Upper lobe of left lung (tissue), 6 donors: ENCODE results near the gene KCNT1. TPM values are rescaled to one million over a fixed set of nuclear protein-coding genes. Genes with fewer than 3 reads are reported as not detected.

Source experiments
- ATAC-seq, 2 donors: fragments of 200-7000 bp; cut with Tn5 transposase; one replicate each; pipeline ENCODE4 v1.9.1; 2022; ENCODE audit warnings: mild to moderate bottlenecking in 2 of 2, moderate library complexity in 2 of 2; ENCODE audit not compliant: low FRiP score in 2 of 2
- DNase-seq, 2 donors: peaks; one replicate each; pipeline ENCODE4 v3.0.0-alpha.2; 2019 to 2020
- H3K27ac ChIP-seq, 4 donors: fragments of 200-600 bp; sonication (generic); one replicate each; pipeline ENCODE4 v1.5.1; 2016 to 2019
- H3K27me3 ChIP-seq, 4 donors: fragments of 200-600 bp; sonication (generic); one replicate each; pipeline ENCODE4 v1.5.1; 2017 to 2019
- H3K36me3 ChIP-seq, 4 donors: fragments of 200-600 bp; sonication (generic); one replicate each; pipeline ENCODE4 v1.5.1; 2016 to 2019
- H3K4me1 ChIP-seq, 4 donors: fragments of 200-600 bp; sonication (generic); one replicate each; pipeline ENCODE4 v1.5.1; 2018 to 2019
- H3K4me3 ChIP-seq, 4 donors: fragments of 200-600 bp; sonication (generic); one replicate each; pipeline ENCODE4 v1.5.1; 2017 to 2019; ENCODE audit warnings: mild to moderate bottlenecking in 2 of 4, moderate library complexity in 1 of 4
- H3K9me3 ChIP-seq, 4 donors: fragments of 200-600 bp; sonication (generic); one replicate each; pipeline ENCODE4 v1.5.1; 2018 to 2019
- CTCF ChIP-seq, 6 experiments: fragments of 450-650 bp in 4 of 6; fragments of 200-600 bp in 2 of 6; sonication (generic) in 2 of 6; IDR thresholded peaks; one replicate each; pipeline ENCODE4 v1.5.1; 2016 to 2019; ENCODE audit warnings: antibody characterized with exemption in 6 of 6
- EP300 ChIP-seq, 4 donors: sonication (generic); formaldehyde crosslinking; IDR thresholded peaks; one replicate each; pipeline ENCODE4 v1.5.1; 2017; ENCODE audit warnings: antibody characterized with exemption in 4 of 4, control low read depth in 2 of 4
- POLR2A ChIP-seq, 4 donors: fragments of 450-650 bp; IDR thresholded peaks; one replicate each; pipeline ENCODE4 v1.5.1; 2016 to 2017; ENCODE audit warnings: antibody characterized with exemption in 4 of 4, mild to moderate bottlenecking in 2 of 4
- POLR2AphosphoS5 ChIP-seq, 2 donors: sonication (generic); formaldehyde crosslinking; IDR thresholded peaks; one replicate each; pipeline ENCODE4 v1.5.1; 2017; ENCODE audit warnings: antibody characterized with exemption in 2 of 2
- WGBS, 2 donors: methylation state at CpG; one replicate each; pipeline ENCODE4 v1.1.5; 2017 to 2018; 5-methylcytosine and 5-hydroxymethylcytosine counted together
- total RNA-seq, 6 donors: library from RNA; depleted of rRNA in 4 of 6; stranded (reverse); fragments of >200 nt in 4 of 6; gene quantifications; one replicate each; pipeline versions ENCODE4 v1.1.0 to v1.2.1, GENCODE V29; 2016 to 2021
- donor health status: DM: no; HTN: no; CAD: no; lungs with moderate emphysema.
- donor health status: DM: no; HTN: yes; CAD: no; lungs with severe emphysema.

Gene KCNT1
- total RNA-seq, 6 donors from 2014 or later = 0.11 to 1.0 (median 0.31) TPM; not detected in 2

DNA sequence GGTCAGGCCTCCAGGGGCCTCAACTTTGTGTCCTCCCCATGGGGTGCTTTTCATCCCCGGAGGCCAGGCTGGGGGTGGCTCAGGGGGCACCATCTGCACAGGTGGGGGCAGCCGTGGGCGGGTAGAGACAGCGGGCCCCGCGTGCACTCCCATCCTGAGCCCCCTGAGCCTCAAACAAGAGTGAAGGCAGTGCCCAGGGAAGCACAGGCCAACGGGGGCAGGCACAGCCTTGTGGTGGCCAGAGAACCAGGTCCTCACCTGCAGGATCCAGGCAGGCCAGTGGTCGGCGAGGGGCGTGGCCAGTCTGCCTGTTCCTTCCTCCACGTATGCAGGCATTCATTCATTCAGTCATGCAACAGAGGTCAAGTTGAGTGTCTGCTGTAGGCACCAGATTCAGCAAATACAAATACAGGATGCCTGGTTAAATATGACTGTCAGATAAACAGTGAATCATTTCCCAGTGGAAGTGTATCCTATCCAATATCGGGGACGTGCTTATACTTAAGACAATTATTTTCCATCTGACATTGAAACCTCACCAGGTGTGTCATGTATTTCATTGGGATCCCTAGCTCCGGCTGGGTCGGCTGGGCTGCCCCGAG, 22.3 kb downstream of the KCNT1 start:
- no peak overlapping the region for H3K27ac ChIP-seq
- no peak for ATAC-seq
- no peaks in the 10 kb centered on the region for H3K9me3 ChIP-seq
- TF ChIP-seq EP300 (IDR thresholded peaks at IDR 0.05) (no peak), POLR2AphosphoS5 (IDR thresholded peaks at IDR 0.05) (no peak), CTCF (IDR thresholded peaks at IDR 0.05) (no peak), POLR2A (IDR thresholded peaks at IDR 0.05) (no peak)
- peaks cover 0 to 6% (median 0%) of the 10 kb centered on the region in 4 donors for H3K27me3 ChIP-seq
- H3K4me1 ChIP-seq = no peaks in the 10 kb centered on the region
- DNase-seq = peak in 1 of 2 donors; percentile 80
- no peaks in the 10 kb centered on the region for H3K36me3 ChIP-seq
- H3K4me3 ChIP-seq = no peak overlapping the region
- 76 to 77% methylated on average over 10 to 16 of the region's 16 CpGs for WGBS, 2 donors

DNA sequence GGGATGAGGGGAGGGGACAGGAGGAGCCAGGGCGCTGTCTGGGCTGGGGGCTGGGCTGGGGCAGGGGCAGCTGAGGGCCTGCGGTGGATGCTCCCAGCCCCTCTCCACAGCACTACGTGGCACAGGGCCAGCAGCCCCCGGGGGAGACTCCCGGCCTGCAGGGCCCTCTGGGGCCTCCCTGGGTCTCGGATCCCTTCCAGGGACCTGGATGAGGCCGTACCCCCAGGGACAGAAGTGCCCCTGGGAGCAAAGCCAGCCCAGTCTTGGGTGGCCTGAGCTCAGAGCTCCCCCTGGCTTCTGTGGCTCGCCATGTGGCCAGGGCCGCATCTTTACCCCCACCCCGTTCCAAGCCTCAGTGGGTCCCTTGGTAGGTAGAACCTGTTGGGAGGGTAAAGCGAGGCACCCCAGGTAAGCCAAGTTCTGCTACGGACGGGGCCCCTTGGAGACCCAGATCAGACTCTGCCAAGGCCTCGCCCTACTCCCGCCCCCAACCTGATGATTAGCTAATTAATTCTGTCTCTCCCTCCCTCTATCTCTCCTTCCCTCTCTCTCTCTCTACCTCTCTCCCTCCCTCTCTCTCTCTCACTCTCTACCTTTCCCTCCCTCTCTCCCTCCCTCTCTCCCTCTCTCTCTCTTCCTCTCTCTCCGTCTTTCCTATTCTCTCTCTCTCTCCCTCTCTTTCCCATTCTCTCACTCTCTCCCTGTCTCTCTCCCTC, 24.3 kb downstream of the KCNT1 start:
- H3K27me3 ChIP-seq = peaks cover 0 to 6% (median 0%) of the 10 kb centered on the region in 4 donors
- H3K36me3 ChIP-seq = no peaks in the 10 kb centered on the region
- WGBS, 2 donors = 56 to 75% methylated on average over 8 to 15 of the region's 16 CpGs
- peak in 1 of 2 donors; percentile 65 for DNase-seq
- H3K4me3 ChIP-seq = no peak overlapping the region
- TF ChIP-seq POLR2A (IDR thresholded peaks at IDR 0.05) (no peak), CTCF (IDR thresholded peaks at IDR 0.05) (no peak), EP300 (IDR thresholded peaks at IDR 0.05) (no peak), POLR2AphosphoS5 (IDR thresholded peaks at IDR 0.05) (no peak)
- no peak for ATAC-seq
- no peaks in the 10 kb centered on the region for H3K4me1 ChIP-seq
- peaks cover 0 to 2% (median 0%) of the 10 kb centered on the region in 4 donors for H3K9me3 ChIP-seq
- no peak overlapping the region for H3K27ac ChIP-seq

DNA sequence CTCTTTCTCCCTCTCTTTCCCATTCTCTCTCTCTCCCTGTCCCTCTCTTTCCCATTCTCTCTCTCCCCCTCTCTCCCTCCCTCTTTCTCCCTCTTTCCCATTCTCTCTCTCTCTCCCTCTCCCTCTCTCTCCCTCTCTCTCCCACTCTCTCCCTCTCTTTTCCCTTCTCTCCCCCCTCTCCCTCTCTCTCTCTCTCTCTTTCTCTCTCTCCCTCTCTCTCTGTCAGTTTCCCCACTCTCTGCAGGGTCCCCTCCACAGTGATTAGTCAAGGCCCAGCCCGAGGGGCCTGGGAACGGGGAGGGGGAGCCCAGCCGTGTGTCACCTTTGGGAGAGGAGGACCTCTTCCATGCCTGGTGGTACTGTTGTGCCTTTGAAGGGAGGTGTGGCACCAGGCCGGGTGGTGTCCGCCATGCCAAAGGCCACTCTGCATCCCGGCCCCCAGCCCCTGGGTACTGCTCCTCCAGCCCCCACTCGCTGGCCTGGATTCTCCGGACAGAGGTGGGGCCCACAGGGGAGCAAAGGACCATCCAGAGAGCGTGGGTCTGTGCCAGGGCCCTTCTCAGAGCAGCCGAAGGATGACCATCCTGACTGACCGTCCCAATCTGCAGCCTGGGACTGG, 25.4 kb downstream of the KCNT1 start:
- H3K4me1 ChIP-seq = no peaks in the 10 kb centered on the region
- TF ChIP-seq POLR2AphosphoS5 (IDR thresholded peaks at IDR 0.05) (no peak), POLR2A (IDR thresholded peaks at IDR 0.05) (no peak), EP300 (IDR thresholded peaks at IDR 0.05) (no peak), CTCF (IDR thresholded peaks at IDR 0.05) (no peak)
- peaks cover 0 to 6% (median 0%) of the 10 kb centered on the region in 4 donors for H3K27me3 ChIP-seq
- peaks cover 0 to 11% (median 0%) of the 10 kb centered on the region in 4 donors for H3K9me3 ChIP-seq
- H3K27ac ChIP-seq = no peak overlapping the region
- ATAC-seq = no peak
- DNase-seq = peak in 1 of 2 donors; percentile 52
- no peak overlapping the region for H3K4me3 ChIP-seq
- WGBS, 2 donors = 47 to 57% methylated on average over 10 to 11 of the region's 11 CpGs
- H3K36me3 ChIP-seq = no peaks in the 10 kb centered on the region

DNA sequence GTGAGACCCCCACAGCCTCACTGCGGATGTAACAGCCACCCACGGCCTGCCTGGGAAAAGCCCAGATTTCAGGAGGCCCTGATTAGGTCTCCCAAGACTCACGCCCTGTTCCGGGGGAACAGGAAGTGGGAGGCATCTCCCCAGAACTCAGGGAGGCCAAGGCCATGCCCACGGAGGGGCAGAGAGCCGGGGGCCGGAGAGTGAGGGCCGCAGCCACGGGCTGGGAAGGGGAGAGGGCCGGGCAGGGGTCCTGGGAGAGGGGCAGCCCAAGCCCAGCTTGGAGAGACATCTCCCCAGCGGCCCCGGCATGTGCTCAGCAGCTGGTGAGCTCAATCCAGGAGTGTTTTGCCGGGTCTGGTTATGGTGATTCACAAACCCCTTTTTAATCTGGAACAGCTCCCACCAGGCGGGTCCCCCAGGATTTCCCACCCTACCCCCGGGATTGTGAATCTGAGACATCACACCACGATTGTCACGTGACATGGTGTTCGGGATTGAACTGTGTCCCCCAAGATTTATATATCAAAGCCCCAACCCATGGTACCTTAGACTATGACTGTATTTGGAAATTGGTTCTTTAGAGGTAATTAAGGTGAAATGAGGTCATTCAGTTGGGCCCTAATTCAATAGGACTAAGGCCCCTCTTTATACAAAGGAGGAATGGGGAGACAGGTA, 26.6 kb downstream of the KCNT1 start:
- no peaks in the 10 kb centered on the region for H3K4me1 ChIP-seq
- 63% methylated on average over 14 to 18 of the region's 18 CpGs for WGBS, 2 donors
- no peak overlapping the region for H3K27ac ChIP-seq
- TF ChIP-seq CTCF (IDR thresholded peaks at IDR 0.05) = no peak
- TF ChIP-seq POLR2AphosphoS5 (IDR thresholded peaks at IDR 0.05) = no peak
- no peak for TF ChIP-seq EP300 (IDR thresholded peaks at IDR 0.05)
- TF ChIP-seq POLR2A (IDR thresholded peaks at IDR 0.05) = no peak
- H3K9me3 ChIP-seq = peaks cover 0 to 11% (median 0%) of the 10 kb centered on the region in 4 donors
- ATAC-seq = no peak
- H3K4me3 ChIP-seq = no peak overlapping the region
- peak in 1 of 2 donors; percentile 64 for DNase-seq
- H3K36me3 ChIP-seq = no peaks in the 10 kb centered on the region
- H3K27me3 ChIP-seq = peaks cover 0 to 6% (median 0%) of the 10 kb centered on the region in 4 donors
